ENCODE results near the gene SNORC. TPM values are rescaled to one million over a fixed set of nuclear protein-coding genes. Genes with fewer than 3 reads are reported as not detected.

Gene SNORC
- total RNA-seq, 2 donors from 2014 or later, result 1.7 to 8.0 TPM

DNA sequence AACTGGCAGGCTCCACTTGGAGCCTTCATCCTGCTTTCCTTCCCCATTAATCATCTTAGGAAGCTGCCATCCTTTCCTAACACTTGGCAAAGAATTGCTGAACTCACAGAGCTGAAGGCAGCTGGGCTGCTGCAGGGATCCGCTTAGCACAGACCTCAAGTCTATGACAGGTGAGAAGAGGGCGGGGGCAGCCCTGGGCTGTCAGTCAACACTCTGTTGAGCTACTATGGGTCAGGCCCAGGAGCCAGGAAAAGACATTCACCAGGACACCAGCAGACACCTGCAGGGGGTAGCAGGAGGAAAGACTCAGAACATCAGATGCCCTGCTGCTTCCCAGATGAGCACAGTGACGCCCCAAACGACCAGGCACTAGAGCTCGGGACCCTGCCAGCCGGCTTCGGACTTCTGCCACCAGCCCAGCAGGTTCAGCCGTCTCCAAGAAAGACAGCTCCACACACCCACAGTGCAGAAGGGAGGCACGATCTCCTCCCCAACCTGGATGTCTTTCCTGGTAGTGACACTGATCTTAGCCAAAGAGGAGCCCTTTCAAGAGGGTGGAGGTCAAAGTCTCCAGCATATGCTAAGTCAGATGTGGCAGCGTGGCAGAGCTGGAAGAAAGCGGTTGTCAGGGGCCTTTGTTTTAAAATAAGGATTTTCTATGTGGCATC lies 55.2 kb downstream of the SNORC start:
- peaks cover 6% of the 10 kb centered on the region for H3K4me1 ChIP-seq (replicated peaks)
- no peaks in the 10 kb centered on the region for H3K36me3 ChIP-seq
- WGBS, result 39% methylated on average over 10 of the region's 11 CpGs
- peaks cover 13% of the 10 kb centered on the region for H3K27me3 ChIP-seq (replicated peaks; ENCODE audit: insufficient read depth)
- DNase-seq (ENCODE audit: low spot score), result no peak
- intact Hi-C loops (cut with DNase I), result no loop called here
- no peak overlapping the region for H3K4me3 ChIP-seq
- H3K27ac ChIP-seq, result no peak overlapping the region
- H3K9me3 ChIP-seq, result no peaks in the 10 kb centered on the region
- TF ChIP-seq POLR2AphosphoS5 (IDR thresholded peaks at IDR 0.05), result no peak
- TF ChIP-seq, protein P1, sequence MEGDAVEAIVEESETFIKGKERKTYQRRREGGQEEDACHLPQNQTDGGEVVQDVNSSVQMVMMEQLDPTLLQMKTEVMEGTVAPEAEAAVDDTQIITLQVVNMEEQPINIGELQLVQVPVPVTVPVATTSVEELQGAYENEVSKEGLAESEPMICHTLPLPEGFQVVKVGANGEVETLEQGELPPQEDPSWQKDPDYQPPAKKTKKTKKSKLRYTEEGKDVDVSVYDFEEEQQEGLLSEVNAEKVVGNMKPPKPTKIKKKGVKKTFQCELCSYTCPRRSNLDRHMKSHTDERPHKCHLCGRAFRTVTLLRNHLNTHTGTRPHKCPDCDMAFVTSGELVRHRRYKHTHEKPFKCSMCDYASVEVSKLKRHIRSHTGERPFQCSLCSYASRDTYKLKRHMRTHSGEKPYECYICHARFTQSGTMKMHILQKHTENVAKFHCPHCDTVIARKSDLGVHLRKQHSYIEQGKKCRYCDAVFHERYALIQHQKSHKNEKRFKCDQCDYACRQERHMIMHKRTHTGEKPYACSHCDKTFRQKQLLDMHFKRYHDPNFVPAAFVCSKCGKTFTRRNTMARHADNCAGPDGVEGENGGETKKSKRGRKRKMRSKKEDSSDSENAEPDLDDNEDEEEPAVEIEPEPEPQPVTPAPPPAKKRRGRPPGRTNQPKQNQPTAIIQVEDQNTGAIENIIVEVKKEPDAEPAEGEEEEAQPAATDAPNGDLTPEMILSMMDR (IDR thresholded peaks at IDR 0.05), result no peak
- no peak for TF ChIP-seq POLR2A (IDR thresholded peaks at IDR 0.05)

DNA sequence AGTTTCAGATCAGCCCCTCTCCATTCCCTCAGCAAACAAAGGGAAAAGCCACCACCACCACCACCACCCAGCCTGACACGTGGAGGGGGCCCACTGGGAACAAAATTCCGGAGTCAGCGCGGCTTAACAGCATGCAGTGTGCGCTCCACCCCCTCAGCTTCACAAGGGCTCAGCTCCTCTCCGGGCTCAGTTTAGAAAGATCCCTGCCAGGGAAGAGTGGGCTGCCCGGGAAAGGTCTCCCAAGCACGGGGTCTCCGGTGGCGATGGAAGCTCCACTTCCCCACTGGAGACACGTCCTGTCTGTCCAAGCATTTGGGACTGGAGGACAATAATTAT lies 55.7 kb downstream of the SNORC start:
- H3K27ac ChIP-seq, result no peak overlapping the region
- TF ChIP-seq, protein P1 (IDR thresholded peaks at IDR 0.05), result no peak
- TF ChIP-seq POLR2AphosphoS5 (IDR thresholded peaks at IDR 0.05) (no peak), POLR2A (IDR thresholded peaks at IDR 0.05) (no peak)
- no peak overlapping the region for H3K4me3 ChIP-seq
- peaks cover 13% of the 10 kb centered on the region for H3K27me3 ChIP-seq (replicated peaks; ENCODE audit: insufficient read depth)
- intact Hi-C loops (cut with DNase I), result no loop called here
- 60% methylated on average over 11 of the region's 11 CpGs for WGBS
- H3K9me3 ChIP-seq, result no peaks in the 10 kb centered on the region
- no peak for DNase-seq (ENCODE audit: low spot score)
- no peaks in the 10 kb centered on the region for H3K36me3 ChIP-seq
- peaks cover 6% of the 10 kb centered on the region for H3K4me1 ChIP-seq (replicated peaks)

DNA sequence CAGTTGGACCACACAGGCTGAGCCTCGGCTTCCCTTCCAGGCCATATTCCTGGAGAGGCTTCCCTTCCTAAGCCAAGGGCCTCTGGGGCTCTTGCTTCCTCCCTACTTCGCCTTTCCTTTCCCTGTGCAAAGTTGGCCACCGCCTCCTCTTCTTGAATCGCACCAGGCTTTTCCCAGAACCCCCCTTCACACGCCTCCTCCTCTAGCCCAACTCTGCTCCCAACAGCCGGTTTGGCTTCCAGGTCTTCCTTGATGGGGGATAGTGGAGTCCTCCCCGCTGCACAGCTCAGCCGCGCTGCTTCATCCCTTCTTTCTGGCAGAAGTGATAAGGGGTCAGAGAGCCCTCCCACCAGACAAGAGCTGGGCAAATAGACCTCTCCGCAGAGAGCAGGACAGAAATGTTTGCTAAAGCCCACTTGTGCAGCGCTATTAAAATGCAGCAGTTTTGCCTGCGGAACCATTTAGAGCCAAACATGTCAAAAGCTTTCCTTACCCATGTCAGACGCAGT lies 56.4 kb downstream of the SNORC start:
- Histone ChIP-seq H3K9me3 (no peaks in the 10 kb centered on the region), H3K27ac (no peak overlapping the region), H3K36me3 (no peaks in the 10 kb centered on the region), H3K27me3 (replicated peaks; ENCODE audit: insufficient read depth) (peaks cover 13% of the 10 kb centered on the region), H3K4me1 (replicated peaks) (peaks cover 6% of the 10 kb centered on the region), H3K4me3 (no peak overlapping the region)
- WGBS, result 29% methylated on average over 13 of the region's 13 CpGs
- intact Hi-C loops (cut with DNase I), result no loop called here
- no peak for TF ChIP-seq POLR2A (IDR thresholded peaks at IDR 0.05)
- no peak for TF ChIP-seq POLR2AphosphoS5 (IDR thresholded peaks at IDR 0.05)
- TF ChIP-seq, protein P1 (IDR thresholded peaks at IDR 0.05), result no peak
- no peak for DNase-seq (ENCODE audit: low spot score)

DNA sequence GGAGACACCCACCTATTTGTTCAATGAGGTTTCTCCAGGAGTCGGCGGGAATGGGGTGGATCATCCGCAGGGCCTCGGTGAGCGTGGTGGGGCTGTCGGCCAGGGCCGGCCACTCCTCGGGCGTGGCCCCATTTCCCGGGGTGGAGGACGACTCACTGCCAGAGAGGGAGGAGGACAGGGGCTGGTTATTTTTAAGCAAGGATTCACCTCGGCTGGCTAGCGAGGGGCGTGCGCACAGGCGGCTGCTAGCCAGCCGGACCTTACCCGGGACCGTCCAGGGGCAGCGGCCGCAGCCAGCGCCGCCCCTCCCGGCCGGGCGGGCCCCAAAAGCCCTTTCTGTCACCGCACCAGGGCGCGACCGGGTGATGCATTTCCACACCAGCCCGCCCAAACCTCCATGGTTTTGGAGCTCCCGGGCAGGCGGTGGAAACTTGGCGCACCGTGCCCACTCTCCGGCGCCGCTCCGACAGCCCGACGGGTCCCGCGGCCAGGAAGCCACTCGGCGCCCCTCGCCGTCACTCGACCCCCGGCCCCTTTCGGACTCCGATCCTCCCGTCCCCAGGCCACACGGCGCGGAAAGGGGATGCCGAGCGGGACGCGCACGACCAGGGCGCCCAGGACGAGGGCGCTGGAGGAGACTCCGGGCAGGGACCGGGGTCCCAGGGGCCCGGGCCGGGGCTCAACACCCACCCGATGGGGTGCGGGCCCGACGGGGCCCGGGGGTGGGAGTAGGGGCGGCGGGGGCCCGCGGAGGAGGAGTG lies 57.1 kb downstream of the SNORC start:
- Histone ChIP-seq H3K4me3 (peak overlapping the region; percentile 23 to 36), H3K27me3 (replicated peaks; ENCODE audit: insufficient read depth) (peaks cover 13% of the 10 kb centered on the region), H3K36me3 (no peaks in the 10 kb centered on the region), H3K9me3 (no peaks in the 10 kb centered on the region), H3K27ac (no peak overlapping the region), H3K4me1 (replicated peaks) (peaks cover 6% of the 10 kb centered on the region)
- TF ChIP-seq, protein P1 (IDR thresholded peaks at IDR 0.05), result no peak
- no peak for TF ChIP-seq POLR2AphosphoS5 (IDR thresholded peaks at IDR 0.05)
- no peak for TF ChIP-seq POLR2A (IDR thresholded peaks at IDR 0.05)
- 2% methylated on average over 63 of the region's 76 CpGs for WGBS
- intact Hi-C loops (cut with DNase I), result no loop called here
- no peak for DNase-seq (ENCODE audit: low spot score)

Measured in prostate gland (tissue), 2 donors.